HG03159 (cell line): Measurements from ENCODE around the gene OOSP2.
"Not testable (repeated sequence)": the region's sequence is repeated elsewhere in the genome, so short reads cannot be mapped to it uniquely, and the experiment has no call there.

Source experiments
- ATAC-seq: cut with Tn5 transposase; IDR thresholded peaks from one replicate; pipeline ENCODE4 v1.9.1; 2021; ENCODE audit warnings: mild to moderate bottlenecking, moderate library complexity; ENCODE audit not compliant: unreplicated experiment

OOSP2 gene, protein sequence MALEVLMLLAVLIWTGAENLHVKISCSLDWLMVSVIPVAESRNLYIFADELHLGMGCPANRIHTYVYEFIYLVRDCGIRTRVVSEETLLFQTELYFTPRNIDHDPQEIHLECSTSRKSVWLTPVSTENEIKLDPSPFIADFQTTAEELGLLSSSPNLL

DNA sequence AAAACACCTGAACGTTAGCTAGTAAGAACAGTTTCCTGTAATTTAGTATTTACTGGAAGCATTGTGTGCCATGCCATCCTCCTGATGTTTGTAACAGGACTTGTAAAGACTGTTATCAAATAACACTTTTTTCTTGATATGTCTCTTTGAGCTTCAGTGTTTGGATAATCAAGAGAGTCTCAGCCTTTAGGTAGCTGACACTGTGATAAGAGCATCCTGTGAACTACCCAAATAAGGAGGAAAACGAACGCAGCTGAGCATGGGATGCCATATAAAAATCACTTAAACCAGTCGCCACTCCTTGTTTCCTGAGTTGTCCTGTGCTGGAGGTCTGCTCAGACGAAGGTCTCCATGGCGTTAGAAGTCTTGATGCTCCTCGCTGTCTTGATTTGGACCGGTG lies at the start of gene OOSP2:
Gene OOSP2 (plus strand): TSS at position 301 of the 400 bp plus-strand sequence. CDS start 51 bp downstream, at position 352.
- ATAC-seq, result no peak

DNA sequence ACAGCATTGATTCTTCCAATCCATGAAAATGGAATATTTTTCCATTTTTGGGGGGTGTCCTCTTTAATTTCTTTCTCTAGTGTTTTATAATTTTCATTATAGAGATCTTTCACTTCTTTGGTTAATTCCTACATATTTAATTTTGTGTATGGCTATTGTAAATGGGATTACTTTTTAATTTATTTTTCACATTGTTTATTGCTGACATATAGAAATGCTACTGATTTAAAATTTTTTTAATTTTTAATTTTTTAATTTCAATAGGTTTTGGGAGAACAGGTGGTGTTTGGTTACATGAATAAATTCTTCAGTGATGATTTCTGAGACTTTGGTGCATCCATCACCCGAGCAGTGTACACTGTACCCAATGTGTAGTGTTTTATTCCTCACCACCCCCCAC lies 49.8 kb upstream of the OOSP2 start:
- ATAC-seq, result no peak

DNA sequence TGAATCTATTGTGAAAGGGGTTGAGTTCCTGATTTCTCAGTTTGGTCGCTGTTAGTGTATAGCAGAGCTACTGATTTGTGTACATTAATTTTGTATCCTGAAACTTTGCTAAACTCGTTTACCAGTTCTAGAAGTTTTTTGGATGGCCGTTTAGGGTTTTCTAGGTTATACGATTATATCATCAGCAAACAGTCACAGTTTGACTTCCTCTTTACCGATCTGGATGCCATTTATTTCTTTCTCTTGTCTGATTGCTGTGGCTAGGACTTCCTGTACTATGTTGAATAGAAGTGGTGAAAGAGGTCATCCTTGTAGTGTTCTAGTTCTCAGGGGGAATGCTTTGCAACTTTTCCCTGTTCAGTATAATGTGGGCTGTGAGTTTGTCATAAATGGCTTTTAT lies 47.8 kb upstream of the OOSP2 start:
- ATAC-seq, result no peak

DNA sequence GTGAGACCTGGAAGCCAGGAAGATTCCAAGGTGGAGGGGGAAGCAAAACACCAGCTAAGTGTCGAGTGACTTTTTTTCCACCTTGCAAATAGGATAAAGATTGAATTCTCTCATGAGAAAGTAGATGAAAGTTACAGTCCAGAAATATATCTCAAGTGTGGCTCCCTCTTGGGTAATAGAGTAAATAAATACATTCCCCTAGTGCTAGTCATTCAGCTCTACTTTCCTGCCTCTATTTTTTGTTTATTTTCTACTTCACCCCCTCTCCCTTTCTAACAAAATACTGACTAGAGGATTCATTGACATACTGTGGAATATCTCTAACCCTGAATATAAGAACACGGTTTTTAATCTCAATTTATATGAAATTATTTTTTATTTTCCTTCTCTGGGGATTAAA lies 42.4 kb upstream of the OOSP2 start:
- no peak for ATAC-seq

DNA sequence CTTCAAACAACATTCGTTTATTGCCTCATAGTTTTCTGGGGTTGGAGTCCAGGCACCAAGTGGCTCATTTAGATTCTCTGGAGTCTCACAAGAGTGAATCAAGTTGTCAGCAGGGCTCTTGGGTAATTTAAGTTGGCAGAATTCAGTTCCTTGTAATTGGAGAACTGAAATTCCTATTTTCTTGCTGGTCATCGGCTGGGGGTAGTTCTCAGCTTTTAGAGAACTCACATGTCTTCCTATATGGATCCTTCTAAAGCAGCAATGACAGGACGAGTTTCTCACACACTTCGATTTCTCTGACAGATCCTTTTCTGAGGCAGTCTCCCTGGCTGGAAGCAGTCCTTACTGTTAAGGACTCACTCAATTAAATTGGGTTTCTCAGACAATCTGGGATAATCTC lies 40.5 kb upstream of the OOSP2 start:
- no peak for ATAC-seq

DNA sequence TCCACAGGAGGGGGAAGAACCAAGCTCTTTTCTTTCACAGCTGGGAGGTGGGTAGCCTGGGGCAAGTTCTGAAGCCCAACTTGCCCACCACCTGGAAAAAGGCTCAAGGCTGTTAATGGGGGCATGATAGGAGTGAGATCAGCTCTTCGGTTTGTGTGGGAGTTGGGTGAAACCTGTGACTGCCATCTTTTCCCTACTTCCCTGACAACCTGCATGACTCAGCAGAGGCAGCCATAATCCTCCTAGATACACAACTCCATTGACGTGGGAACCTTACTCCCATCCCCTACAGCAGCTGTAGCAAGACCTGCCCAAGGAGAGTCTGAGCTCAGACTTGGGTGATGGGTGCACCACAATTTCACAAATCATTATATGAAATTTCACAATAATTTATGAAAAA lies 36.5 kb upstream of the OOSP2 start:
- no peak for ATAC-seq

DNA sequence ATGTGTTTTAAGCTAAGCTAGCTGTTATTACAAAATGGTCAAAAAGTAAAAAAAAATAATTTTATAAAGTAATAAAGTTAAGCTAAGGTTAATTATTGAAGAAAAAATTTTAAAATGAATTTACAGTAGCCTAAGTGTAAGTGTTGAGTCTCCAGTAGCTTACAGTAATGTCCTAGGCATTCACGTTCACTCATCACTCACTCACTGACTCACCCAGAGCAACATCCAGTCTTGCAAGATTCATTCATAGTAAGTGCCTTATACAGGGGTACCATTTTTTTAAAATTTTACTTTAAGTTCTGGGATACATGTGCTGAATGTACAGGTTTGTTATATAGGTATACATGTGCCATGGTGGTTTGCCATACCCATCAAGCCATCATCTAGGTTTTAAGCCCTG lies 34.8 kb upstream of the OOSP2 start:
- no peak for ATAC-seq

DNA sequence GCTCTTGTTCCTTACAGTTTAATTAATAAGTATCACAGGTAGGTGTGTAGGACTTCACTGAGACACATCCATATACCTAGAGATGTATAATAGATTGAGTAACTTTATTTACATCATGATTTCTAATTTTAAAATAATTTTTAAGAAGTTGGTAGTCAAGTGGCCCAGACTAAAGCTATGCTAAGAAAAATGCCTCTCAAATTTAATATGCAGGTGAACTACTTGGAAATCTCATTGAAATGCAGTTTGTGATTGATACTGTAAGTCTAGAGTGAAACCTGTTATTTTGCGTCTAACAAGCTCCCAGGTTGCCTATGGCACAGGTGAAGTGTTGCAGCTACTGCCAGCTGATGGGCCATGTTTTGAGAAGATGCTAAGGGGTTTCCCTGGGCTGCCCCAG lies 23.3 kb upstream of the OOSP2 start, which contains the start of gene OOSP4B:
Gene OOSP4B (plus strand): TSS at position 301 of the 400 bp plus-strand sequence.
- ATAC-seq, result no peak

DNA sequence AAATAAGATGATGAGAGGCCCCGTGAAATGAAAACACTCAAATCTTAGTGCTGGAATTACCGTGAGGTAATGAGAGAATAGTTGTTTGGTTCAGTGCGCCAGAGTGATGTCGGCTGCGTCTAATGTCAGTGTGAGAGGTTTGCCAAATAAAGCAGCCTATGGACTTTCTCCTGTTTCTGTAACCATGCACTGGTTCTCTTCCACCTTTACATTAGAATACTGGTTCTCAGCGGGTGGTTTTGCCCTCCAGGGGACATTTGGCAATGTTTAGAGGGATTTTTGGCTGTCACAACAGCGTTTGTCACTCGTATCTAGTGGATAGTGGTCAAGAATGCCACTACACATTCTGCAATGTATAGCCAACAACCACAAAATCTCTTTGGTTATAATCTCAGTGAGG lies 22.2 kb upstream of the OOSP2 start:
- no peak for ATAC-seq

DNA sequence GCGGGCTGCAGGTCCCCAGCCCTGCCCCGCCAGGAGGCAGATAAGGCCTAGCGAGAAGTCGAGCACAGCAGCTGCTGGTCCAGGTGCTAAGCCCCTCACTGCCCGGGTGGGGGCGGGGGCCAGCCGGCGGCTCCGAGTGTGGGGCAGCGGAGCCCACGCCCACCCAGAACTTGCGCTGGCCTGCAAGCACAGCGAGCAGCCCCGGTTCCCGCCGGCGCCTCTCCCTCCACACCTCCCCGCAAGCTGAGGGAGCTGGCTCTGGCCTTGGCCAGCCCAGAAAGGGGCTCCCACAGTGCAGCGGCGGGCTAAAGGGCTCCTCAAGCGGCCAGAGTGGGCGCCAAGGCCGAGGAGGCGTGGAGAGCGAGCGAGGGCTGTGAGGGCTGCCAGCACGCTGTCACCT lies 19.8 kb upstream of the OOSP2 start:
- ATAC-seq, result not testable (repeated sequence)

DNA sequence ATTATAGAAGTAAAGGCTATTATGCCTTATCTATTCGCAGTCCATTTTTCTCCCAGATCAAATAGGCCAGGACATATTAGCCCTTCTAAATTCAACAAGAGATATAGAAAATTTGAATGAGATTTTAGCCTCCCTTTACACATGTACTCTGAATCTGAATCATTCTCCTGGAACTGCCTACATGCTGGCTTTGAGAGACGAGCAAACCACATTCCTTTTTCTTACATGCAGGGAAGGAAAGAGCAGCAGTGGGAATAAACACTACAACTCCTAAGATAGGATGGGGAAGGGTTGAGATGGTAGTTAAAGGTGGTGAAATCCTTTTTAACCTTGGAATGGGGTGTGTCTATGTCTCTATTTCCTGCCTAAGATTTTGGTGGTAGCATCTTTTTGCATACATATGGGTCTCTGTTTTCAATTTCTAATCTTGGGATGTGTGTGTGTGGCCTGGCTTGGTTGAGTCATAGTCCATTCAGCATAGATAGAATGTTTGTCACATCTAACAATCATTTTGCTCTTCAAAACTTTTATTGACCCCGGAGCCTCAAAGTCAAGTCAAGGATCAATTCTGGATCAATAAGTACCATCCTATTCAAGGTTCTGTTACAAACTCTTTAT lies 11.1 kb upstream of the OOSP2 start:
- ATAC-seq, result no peak

DNA sequence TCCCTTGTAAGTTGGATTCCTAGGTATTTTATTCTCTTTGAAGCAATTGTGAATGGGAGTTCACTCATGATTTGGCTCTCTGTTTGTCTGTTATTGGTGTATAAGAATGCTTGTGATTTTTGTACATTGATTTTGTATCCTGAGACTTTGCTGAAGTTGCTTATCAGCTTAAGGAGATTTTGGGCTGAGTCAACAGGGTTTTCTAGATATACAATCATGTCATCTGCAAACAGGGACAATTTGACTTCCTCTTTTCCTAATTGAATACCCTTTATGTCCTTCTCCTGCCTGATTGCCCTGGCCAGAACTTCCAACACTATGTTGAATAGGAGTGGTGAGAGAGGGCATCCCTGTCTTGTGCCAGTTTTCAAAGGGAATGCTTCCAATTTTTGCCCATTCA lies 10.2 kb downstream of the OOSP2 start:
- ATAC-seq, result not testable (repeated sequence)

DNA sequence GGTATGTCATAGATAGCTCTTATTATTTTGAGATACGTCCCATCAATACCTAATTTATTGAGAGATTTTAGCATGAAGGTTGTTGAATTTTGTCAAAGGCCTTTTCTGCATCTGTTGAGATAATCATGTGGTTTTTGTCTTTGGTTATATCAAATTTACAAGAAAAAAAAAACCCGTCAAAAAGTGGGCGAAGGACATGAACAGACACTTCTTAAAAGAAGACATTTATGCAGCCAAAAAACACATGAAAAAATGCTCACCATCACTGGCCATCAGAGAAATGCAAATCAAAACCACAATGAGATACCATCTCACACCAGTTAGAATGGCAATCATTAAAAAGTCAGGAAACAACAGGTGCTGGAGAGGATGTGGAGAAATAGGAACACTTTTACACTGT lies 10.6 kb downstream of the OOSP2 start:
- ATAC-seq, result not testable (repeated sequence)

DNA sequence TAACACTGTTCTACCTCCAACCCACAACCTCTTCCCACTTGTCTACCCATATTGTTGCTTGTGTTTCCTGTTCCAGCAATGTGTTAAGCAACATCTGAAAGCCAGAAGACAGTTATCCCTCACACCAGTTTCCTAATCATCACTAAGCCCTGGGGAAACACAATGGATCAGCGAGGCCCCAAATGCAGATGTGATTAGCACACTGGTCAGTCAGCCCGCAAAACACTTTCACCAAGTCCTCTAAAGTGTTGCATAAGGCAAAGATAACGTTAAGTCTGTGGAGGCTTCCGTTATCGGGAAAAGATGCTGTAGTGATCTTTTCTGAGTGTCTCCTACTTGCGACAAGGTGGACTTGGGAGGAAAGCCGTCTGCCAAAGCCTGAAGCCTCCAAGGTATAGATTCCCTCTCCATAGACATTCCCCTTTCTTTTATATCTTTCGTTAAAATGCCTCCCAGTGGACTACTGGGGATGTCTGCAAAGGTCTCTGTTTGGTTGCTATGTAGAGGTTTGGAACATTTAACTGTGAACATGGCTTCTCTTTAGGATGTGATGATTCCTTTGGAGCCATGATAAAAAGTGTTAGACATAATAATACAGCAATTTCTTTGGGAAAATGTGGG lies 16.2 kb downstream of the OOSP2 start, which contains the start of gene MS4A3:
Gene MS4A3 (plus strand): TSS at position 317 of the 621 bp plus-strand sequence. CDS start 4,496 bp downstream, outside the sequence.
- ATAC-seq, result no peak

DNA sequence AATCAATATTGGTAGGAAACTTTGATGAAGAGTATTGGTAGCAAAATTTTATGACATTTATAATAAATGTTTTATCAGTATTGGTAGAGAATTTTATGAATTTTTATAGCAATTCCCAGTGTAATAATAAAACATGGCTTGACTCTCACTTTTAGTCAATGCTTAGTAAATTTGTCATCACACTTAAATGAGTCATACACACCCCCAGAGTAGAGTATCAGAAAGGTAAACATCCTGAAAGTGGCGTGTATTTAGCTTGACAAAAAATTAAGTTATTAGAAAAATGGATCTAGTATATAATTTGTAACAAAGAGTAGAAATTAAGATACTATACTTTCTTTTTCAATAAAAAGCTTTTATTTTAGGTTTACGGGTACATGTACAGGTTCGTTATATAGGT lies 18.8 kb downstream of the OOSP2 start:
- no peak for ATAC-seq

DNA sequence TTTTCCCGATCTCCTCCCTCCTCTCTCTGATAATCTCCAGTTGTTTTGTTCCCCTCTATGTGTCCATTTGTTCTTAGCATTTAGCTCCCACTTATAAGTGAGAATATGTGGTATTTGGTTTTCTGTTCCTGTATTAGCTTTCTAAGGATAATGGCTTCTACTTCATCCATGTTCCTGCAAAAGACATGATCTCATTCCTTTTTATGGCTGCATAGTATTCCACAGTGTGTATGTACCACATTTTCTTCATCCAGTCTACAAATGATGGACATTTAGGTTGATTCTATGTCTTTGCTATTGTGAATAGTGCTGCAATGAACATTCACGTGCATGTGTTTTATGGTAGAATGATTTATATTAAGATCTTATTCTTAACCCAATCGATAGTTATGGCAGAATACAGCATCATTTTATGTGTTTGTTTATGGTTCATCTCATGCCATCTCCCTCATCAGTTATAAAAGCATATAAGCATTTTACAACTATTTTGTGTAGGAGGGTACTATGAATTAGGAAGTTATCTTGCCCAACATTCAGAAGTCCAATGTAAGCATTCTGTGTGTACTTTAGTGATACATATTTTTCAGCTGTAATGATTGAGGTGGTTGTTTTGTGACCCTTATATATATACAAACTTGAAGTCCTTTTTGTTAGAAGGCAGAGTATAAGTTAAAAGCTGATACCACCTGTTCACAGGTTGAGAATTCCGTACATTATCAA lies 19.5 kb downstream of the OOSP2 start:
- no peak for ATAC-seq

DNA sequence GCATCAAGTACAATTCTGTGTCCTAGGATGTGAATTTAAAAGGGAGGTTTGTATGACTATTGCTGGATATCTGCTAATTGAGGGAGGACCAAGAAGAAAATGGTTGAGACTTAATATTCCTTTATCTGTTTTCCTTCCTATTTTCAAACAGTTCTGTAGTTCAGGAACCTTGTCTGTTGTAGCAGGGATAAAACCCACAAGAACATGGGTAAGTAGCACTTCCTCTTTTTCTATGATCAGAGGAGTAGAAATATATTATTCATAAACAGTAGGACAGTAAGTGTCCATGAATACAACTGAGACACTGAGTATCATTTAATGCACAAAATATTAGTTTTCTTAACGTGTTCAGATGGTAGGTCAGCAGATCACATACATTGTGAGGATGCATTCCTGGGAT lies 23.9 kb downstream of the OOSP2 start:
- no peak for ATAC-seq

DNA sequence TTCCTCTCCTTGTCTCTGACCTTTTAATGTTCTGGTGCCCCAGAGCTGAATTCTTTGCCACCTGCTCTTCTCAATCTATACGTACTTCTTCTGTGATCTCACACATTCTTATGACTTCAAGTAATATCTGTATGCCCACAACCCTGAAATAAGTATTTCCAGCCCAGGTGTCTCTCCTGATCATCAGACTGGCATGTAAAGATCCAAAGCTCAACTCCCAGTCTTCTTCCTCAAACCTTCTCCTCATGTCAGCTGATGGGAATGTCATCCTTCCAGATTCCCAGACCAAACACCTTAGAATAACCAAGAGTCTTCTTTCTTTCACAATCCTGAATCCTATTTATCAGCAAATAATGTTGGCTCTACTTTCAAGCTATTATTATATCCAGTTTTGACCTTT lies 25.6 kb downstream of the OOSP2 start:
- ATAC-seq, result no peak

DNA sequence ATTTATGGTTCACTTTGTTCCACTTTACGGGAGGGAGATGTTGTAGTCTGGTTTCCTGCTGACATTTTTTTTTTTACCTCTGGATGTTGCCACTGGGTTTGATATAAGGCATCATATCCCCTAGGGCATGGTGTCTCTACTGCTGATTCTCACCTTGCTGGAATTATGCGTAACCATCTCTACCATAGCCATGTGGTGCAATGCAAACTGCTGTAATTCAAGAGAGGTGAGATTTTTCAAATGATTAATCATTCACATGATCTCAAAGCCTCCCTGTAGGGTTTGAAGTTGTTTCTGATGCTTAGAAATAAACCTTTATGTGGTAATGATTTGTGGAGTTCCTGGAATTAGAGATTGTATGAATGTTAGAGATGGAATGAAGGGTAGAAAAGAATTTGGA lies 29.2 kb downstream of the OOSP2 start:
- no peak for ATAC-seq

DNA sequence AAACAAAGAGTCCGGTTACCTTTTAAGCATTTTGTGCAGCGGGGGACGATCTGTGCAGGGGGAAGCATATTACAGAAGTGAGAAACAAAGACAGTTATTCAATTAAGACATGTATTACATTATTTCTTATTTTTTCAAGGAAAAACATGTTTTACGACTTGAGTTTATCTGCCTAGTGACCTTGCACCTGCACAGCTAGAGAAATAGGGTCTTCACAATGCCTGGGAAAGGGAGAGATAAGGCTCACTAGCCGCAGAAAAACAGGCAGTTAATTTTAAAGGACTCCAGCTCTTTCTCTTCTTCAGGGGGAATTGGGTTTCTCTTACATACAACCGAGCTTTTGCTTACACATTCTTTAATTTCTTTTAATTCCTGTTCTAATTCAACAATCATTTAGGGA lies 31.4 kb downstream of the OOSP2 start:
- not testable (repeated sequence) for ATAC-seq

DNA sequence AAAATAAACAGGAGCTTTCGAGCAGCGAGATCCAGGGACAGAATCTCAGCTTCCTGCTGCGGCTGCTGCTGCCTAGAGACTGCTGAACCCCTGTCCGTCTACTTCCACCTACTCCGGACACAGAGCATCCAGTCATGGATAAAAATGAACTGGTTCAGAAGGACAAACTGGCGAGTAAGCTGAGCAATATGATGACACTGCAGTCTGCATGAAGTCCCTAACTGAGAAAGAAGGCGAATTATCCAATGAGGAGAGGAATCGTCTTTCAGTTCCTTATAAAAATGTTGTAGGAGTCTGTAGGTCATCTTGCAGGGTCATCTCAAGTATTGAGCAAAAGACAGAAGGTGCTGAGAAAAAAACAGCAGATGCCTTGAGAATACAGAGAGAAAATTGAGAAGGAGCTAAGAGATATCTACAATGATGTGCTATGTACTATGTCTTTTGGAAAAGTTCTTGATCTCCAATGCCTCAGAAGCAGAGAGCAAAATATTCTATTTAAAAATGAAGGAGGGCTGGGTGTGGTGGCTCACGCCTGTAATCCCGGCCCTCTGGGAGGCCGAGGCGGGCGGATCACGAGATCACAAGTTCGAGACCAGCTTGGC lies 37.1 kb downstream of the OOSP2 start:
- no peak for ATAC-seq
